Liver (tissue), 3 donors: ENCODE measurements around the gene CNTN5.

ENCODE experiments used
- CTCF ChIP-seq: fragments of 150-350 bp; IDR thresholded peaks from 2 replicates; pipeline ENCODE4 v1.5.1; 2017; ENCODE audit warnings: improper control_type of control experiment, low read depth, low read length; ENCODE audit not compliant: missing input control
- RAD21 ChIP-seq, 2 donors: IDR thresholded peaks; 2 replicates each; pipeline ENCODE4 v1.6.1; 2016; ENCODE audit warnings: antibody characterized with exemption in 2 of 2, mild to moderate bottlenecking in 2 of 2
- TAF1 ChIP-seq: conservative IDR thresholded peaks from 2 replicates; pipeline ENCODE4 v1.6.1; 2016; ENCODE audit warnings: antibody characterized with exemption, mild to moderate bottlenecking
- donor health status: healthy.
- donor health status: healthy.

- TF ChIP-seq TAF1 (no peak), RAD21 (IDR thresholded peaks at IDR 0.05) (no peak), CTCF (no peak)
Observed at GRCh38 chr11:99268886-99269285, 248.1 kb downstream of the CNTN5 start.
